ENCODE measurements around the gene C16orf92. TPM values are rescaled to one million over a fixed set of nuclear protein-coding genes. Genes with fewer than 3 reads are reported as not detected.
A peak's percentile ranks its signal among the peaks of the same experiment; 100 is the strongest.
"Not testable (repeated sequence)": the region's sequence is repeated elsewhere in the genome, so short reads cannot be mapped to it uniquely, and the experiment has no call there.

C16orf92 gene
- total and polyA plus RNA-seq, 2 donors from 2014 or later = not detected

GRCh38 chr16:30009990-30010843, 12.8 kb upstream of the C16orf92 start:
- FAIRE-seq (no peak), DNase-seq (peak in 1 of 5 donors; percentile 66)
- Histone ChIP-seq H3K9me3 (ENCODE audit: control insufficient read depth in 2 of 3, insufficient read depth in 1 of 3, low read length in 3 of 3) (no peaks in the 10 kb centered on the region), H3K27me3 (ENCODE audit: control insufficient read depth, insufficient read depth, low read length) (no peaks in the 10 kb centered on the region), H3K27ac (ENCODE audit: low read depth in 2 of 2, low read length in 2 of 2) (no peak overlapping the region), H3K4me3 (ENCODE audit: low read length in 3 of 3) (no peak overlapping the region), H3K36me3 (ENCODE audit: control insufficient read depth in 2 of 3, insufficient read depth in 3 of 3, low read length in 3 of 3) (no peaks in the 10 kb centered on the region), H3K9ac (ENCODE audit: low read length in 3 of 3) (no peak overlapping the region), H3K4me1 (ENCODE audit: control insufficient read depth in 2 of 3, insufficient read depth in 2 of 3, low read depth in 1 of 3, low read length in 3 of 3) (peaks cover 0 to 4% (median 0%) of the 10 kb centered on the region in 3 donors)
- no peak for TF ChIP-seq CTCF (IDR thresholded peaks at IDR 0.05; ENCODE audit: borderline replicate concordance, extremely low read depth, insufficient read depth)
- intact Hi-C loops (cut with DNase I) = no loop called here

- FAIRE-seq = no peak
- no peak within 1 kb of the TSS for H3K4me3 ChIP-seq (ENCODE audit: low read length in 3 of 3)
- H3K27ac ChIP-seq (ENCODE audit: low read depth in 2 of 2, low read length in 2 of 2) = no peak within 1 kb of the TSS
- TF ChIP-seq CTCF (IDR thresholded peaks at IDR 0.05; ENCODE audit: borderline replicate concordance, extremely low read depth, insufficient read depth) = no peak
- no peak within 1 kb of the TSS for H3K9ac ChIP-seq (ENCODE audit: low read length in 3 of 3)
- no peaks in the 10 kb centered on the region for H3K9me3 ChIP-seq (ENCODE audit: control insufficient read depth in 2 of 3, insufficient read depth in 1 of 3, low read length in 3 of 3)
- DNase-seq = peak; percentile 53 to 84 (median 61)
- H3K4me1 ChIP-seq (ENCODE audit: control insufficient read depth in 2 of 3, insufficient read depth in 2 of 3, low read depth in 1 of 3, low read length in 3 of 3) = peaks cover 0 to 4% (median 0%) of the 10 kb centered on the region in 3 donors
- H3K27me3 ChIP-seq (ENCODE audit: control insufficient read depth, insufficient read depth, low read length) = no peaks in the 10 kb centered on the region
- intact Hi-C loops (cut with DNase I) = no loop called here
- H3K36me3 ChIP-seq (ENCODE audit: control insufficient read depth in 2 of 3, insufficient read depth in 3 of 3, low read length in 3 of 3) = no peaks in the 10 kb centered on the region
Measured at GRCh38 chr16:30010844-30011713, 11.9 kb upstream of the C16orf92 start, which contains the start of gene DOC2A. TSS of gene DOC2A (minus strand) at chr16:30011027. CDS start at chr16:30010222, 805 bp downstream.

GRCh38 chr16:30011714-30012504, 11.1 kb upstream of the C16orf92 start:
- no peaks in the 10 kb centered on the region for H3K9me3 ChIP-seq (ENCODE audit: control insufficient read depth in 2 of 3, insufficient read depth in 1 of 3, low read length in 3 of 3)
- no peaks in the 10 kb centered on the region for H3K27me3 ChIP-seq (ENCODE audit: control insufficient read depth, insufficient read depth, low read length)
- DNase-seq = no peak
- no peak for TF ChIP-seq CTCF (IDR thresholded peaks at IDR 0.05; ENCODE audit: borderline replicate concordance, extremely low read depth, insufficient read depth)
- H3K27ac ChIP-seq (ENCODE audit: low read depth in 2 of 2, low read length in 2 of 2) = no peak overlapping the region
- peaks cover 0 to 4% (median 0%) of the 10 kb centered on the region in 3 donors for H3K4me1 ChIP-seq (ENCODE audit: control insufficient read depth in 2 of 3, insufficient read depth in 2 of 3, low read depth in 1 of 3, low read length in 3 of 3)
- intact Hi-C loops (cut with DNase I) = no loop called here
- no peak overlapping the region for H3K4me3 ChIP-seq (ENCODE audit: low read length in 3 of 3)
- no peaks in the 10 kb centered on the region for H3K36me3 ChIP-seq (ENCODE audit: control insufficient read depth in 2 of 3, insufficient read depth in 3 of 3, low read length in 3 of 3)
- FAIRE-seq = no peak
- no peak overlapping the region for H3K9ac ChIP-seq (ENCODE audit: low read length in 3 of 3)

GRCh38 chr16:30012598-30012997, 10.4 kb upstream of the C16orf92 start:
- H3K9me3 ChIP-seq (ENCODE audit: control insufficient read depth in 2 of 3, insufficient read depth in 1 of 3, low read length in 3 of 3); intact Hi-C loops (cut with DNase I); H3K27me3 ChIP-seq (ENCODE audit: control insufficient read depth, insufficient read depth, low read length); H3K36me3 ChIP-seq (ENCODE audit: control insufficient read depth in 2 of 3, insufficient read depth in 3 of 3, low read length in 3 of 3); FAIRE-seq; H3K4me3 ChIP-seq (ENCODE audit: low read length in 3 of 3); H3K4me1 ChIP-seq (ENCODE audit: control insufficient read depth in 2 of 3, insufficient read depth in 2 of 3, low read depth in 1 of 3, low read length in 3 of 3); H3K27ac ChIP-seq (ENCODE audit: low read depth in 2 of 2, low read length in 2 of 2); H3K9ac ChIP-seq (ENCODE audit: low read length in 3 of 3); DNase-seq: not testable (repeated sequence)

GRCh38 chr16:30015450-30015849, 7.5 kb upstream of the C16orf92 start:
- H3K4me3 ChIP-seq (ENCODE audit: low read length in 3 of 3); H3K9ac ChIP-seq (ENCODE audit: low read length in 3 of 3); FAIRE-seq; H3K36me3 ChIP-seq (ENCODE audit: control insufficient read depth in 2 of 3, insufficient read depth in 3 of 3, low read length in 3 of 3); DNase-seq; H3K27me3 ChIP-seq (ENCODE audit: control insufficient read depth, insufficient read depth, low read length); intact Hi-C loops (cut with DNase I); H3K9me3 ChIP-seq (ENCODE audit: control insufficient read depth in 2 of 3, insufficient read depth in 1 of 3, low read length in 3 of 3); H3K27ac ChIP-seq (ENCODE audit: low read depth in 2 of 2, low read length in 2 of 2); H3K4me1 ChIP-seq (ENCODE audit: control insufficient read depth in 2 of 3, insufficient read depth in 2 of 3, low read depth in 1 of 3, low read length in 3 of 3): not testable (repeated sequence)

All from kidney (tissue), 14 donors.